ENCODE measurements around the gene PI16.

- no peak for TF ChIP-seq CTCF (IDR thresholded peaks at IDR 0.05; ENCODE audit: low read depth, low read length)
- no peak for TF ChIP-seq POLR2A (IDR thresholded peaks at IDR 0.05; ENCODE audit: extremely low read depth, insufficient read length)
- TF ChIP-seq MAX (IDR thresholded peaks at IDR 0.05; ENCODE audit: low read depth, low read length): no peak
Observed at GRCh38 chr6:36924778-36925374, 29.7 kb upstream of the PI16 start.

All from NB4 (cell line).